HFFc6 (cell line): ENCODE data around the gene ZNF174. TPM values are rescaled to one million over a fixed set of nuclear protein-coding genes. Genes with fewer than 3 reads are reported as not detected.

Experiments used
- DNase-seq: peaks from one replicate; pipeline ENCODE4 v3.0.0-alpha.2; 2018
- H3K27ac Mint-ChIP-seq: 2 replicates; pipeline ENCODE4 v1.8.0; 2020; ENCODE audit warnings: mild to moderate bottlenecking, mixed read lengths
- H3K27me3 Mint-ChIP-seq: 2 replicates; pipeline ENCODE4 v1.8.0; 2021; ENCODE audit warnings: mild to moderate bottlenecking, moderate library complexity, mixed read lengths; ENCODE audit not compliant: insufficient read depth
- H3K36me3 Mint-ChIP-seq: 2 replicates; pipeline ENCODE4 v1.8.0; 2021; ENCODE audit warnings: low read depth, mixed read lengths
- H3K4me1 Mint-ChIP-seq: 2 replicates; pipeline ENCODE4 v1.8.0; 2020; ENCODE audit warnings: low read depth, mixed read lengths
- H3K4me3 Mint-ChIP-seq: 2 replicates; pipeline ENCODE4 v1.8.0; 2020; ENCODE audit warnings: mild to moderate bottlenecking, moderate library complexity, mixed read lengths
- H3K9me3 Mint-ChIP-seq: 2 replicates; pipeline ENCODE4 v1.8.0; 2020; ENCODE audit warnings: mild to moderate bottlenecking, mixed read lengths
- CTCF ChIP-seq: fragments of 200-600 bp; sonication (generic); IDR thresholded peaks from 2 replicates; pipeline ENCODE4 v1.5.0; 2021; ENCODE audit warnings: antibody characterized with exemption, mild to moderate bottlenecking
- total RNA-seq, 6 experiments: library from RNA; stranded (reverse); fragmentation: NEBNext Ultra II Directional; extraction: Animal tissue kit (Norgen Biotek cat#: 25700); gene quantifications; 2 replicates in 1 of 6; 3 replicates in 5 of 6; pipeline ENCODE4 v1.2.3, GENCODE V29; 2021

The ZNF174 gene
- total RNA-seq, 6 experiments from 2014 or later = 8.6 to 10.7 (median 10.1) TPM

GRCh38 chr16:3363793-3364192 lies 37.2 kb upstream of the ZNF174 start:
- H3K36me3 Mint-ChIP-seq = peaks cover 13% of the 10 kb centered on the region
- H3K9me3 Mint-ChIP-seq = peaks cover 14% of the 10 kb centered on the region
- H3K27ac Mint-ChIP-seq = peak overlapping the region; percentile 47; the same call in 1 of the 2 replicates
- H3K4me3 Mint-ChIP-seq = peak overlapping the region; percentile 35; the same call in 1 of the 2 replicates
- no peak for TF ChIP-seq CTCF
- DNase-seq = no peak
- H3K4me1 Mint-ChIP-seq = peaks cover 8% of the 10 kb centered on the region
- H3K27me3 Mint-ChIP-seq = peaks cover 13% of the 10 kb centered on the region; the same call in 1 of the 2 replicates

GRCh38 chr16:3364774-3365427 lies 36.1 kb upstream of the ZNF174 start:
- H3K27me3 Mint-ChIP-seq = peaks cover 13% of the 10 kb centered on the region; the same call in 1 of the 2 replicates
- H3K4me1 Mint-ChIP-seq = peaks cover 8% of the 10 kb centered on the region
- H3K4me3 Mint-ChIP-seq = peak overlapping the region; percentile 92
- no peak for TF ChIP-seq CTCF
- H3K9me3 Mint-ChIP-seq = peaks cover 14% of the 10 kb centered on the region
- H3K36me3 Mint-ChIP-seq = peaks cover 13% of the 10 kb centered on the region
- DNase-seq = peak; percentile 95
- peak overlapping the region; percentile 96 for H3K27ac Mint-ChIP-seq

- TF ChIP-seq CTCF = no peak
- H3K9me3 Mint-ChIP-seq = peaks cover 22% of the 10 kb centered on the region
- no peak for DNase-seq
- H3K27me3 Mint-ChIP-seq = peaks cover 6% of the 10 kb centered on the region; the same call in 1 of the 2 replicates
- no peak overlapping the region for H3K27ac Mint-ChIP-seq
- no peak overlapping the region for H3K4me3 Mint-ChIP-seq
- H3K4me1 Mint-ChIP-seq = peaks cover 8% of the 10 kb centered on the region
- H3K36me3 Mint-ChIP-seq = peaks cover 20% of the 10 kb centered on the region
Observed at GRCh38 chr16:3369073-3369472, 31.9 kb upstream of the ZNF174 start.

GRCh38 chr16:3375680-3376079 lies 25.3 kb upstream of the ZNF174 start:
- H3K4me3 Mint-ChIP-seq = no peak overlapping the region
- H3K27me3 Mint-ChIP-seq = peaks cover 6% of the 10 kb centered on the region
- no peaks in the 10 kb centered on the region for H3K4me1 Mint-ChIP-seq
- no peak overlapping the region for H3K27ac Mint-ChIP-seq
- H3K9me3 Mint-ChIP-seq = peaks cover 45% of the 10 kb centered on the region
- no peak for DNase-seq
- TF ChIP-seq CTCF = no peak
- H3K36me3 Mint-ChIP-seq = peaks cover 53% of the 10 kb centered on the region

- H3K4me3 Mint-ChIP-seq = no peak overlapping the region
- no peak overlapping the region for H3K27ac Mint-ChIP-seq
- TF ChIP-seq CTCF = peak; percentile 14; the same call in 1 of the 2 replicates
- H3K9me3 Mint-ChIP-seq = peaks cover 67% of the 10 kb centered on the region
- H3K36me3 Mint-ChIP-seq = peaks cover 75% of the 10 kb centered on the region
- H3K4me1 Mint-ChIP-seq = no peaks in the 10 kb centered on the region
- peaks cover 9% of the 10 kb centered on the region for H3K27me3 Mint-ChIP-seq
- DNase-seq = no peak
Observed at GRCh38 chr16:3377917-3378316, 23.1 kb upstream of the ZNF174 start.
